GM18951 (cell line): Measurements from ENCODE around the gene NFIL3.

Experiments
- POLR2A ChIP-seq: IDR thresholded peaks from 4 replicates; pipeline ENCODE4 v1.6.1; 2011; ENCODE audit warnings: mild to moderate bottlenecking; ENCODE audit not compliant: insufficient read length, insufficient read depth; ENCODE audit errors: extremely low read depth
- in situ Hi-C: fragments of 300-500 bp; cut with MboI; formaldehyde crosslinking; loops from one replicate; pipeline ENCODE4 v1.12.0; 2022; ENCODE audit warnings: low sequenced_read_pairs, mixed read lengths, inconsistent platforms; ENCODE audit not compliant: unreplicated experiment

NFIL3 gene

GRCh38 chr9:91428436-91428835 is 4.8 kb upstream of the NFIL3 start:
- in situ Hi-C loops = loop anchor here (5.0 to 25.0 kb wide), 2 partner anchors 391 to 511 kb away; no protein-coding TSS in a partner anchor
- no peak for TF ChIP-seq POLR2A

- in situ Hi-C loops = loop anchor here (5.0 to 25.0 kb wide), 2 partner anchors 391 to 511 kb away; no protein-coding TSS in a partner anchor
- no peak for TF ChIP-seq POLR2A
Measured at GRCh38 chr9:91427873-91428272, 4.2 kb upstream of the NFIL3 start.

GRCh38 chr9:91426123-91426745 is 2.6 kb upstream of the NFIL3 start:
- no peak for TF ChIP-seq POLR2A
- in situ Hi-C loops = loop anchor here (5.0 to 25.0 kb wide), 2 partner anchors 389 to 509 kb away; no protein-coding TSS in a partner anchor

GRCh38 chr9:91425271-91425670 is 1.6 kb upstream of the NFIL3 start:
- in situ Hi-C loops = loop anchor here (5.0 to 25.0 kb wide), 2 partner anchors 388 to 508 kb away; no protein-coding TSS in a partner anchor
- no peak for TF ChIP-seq POLR2A

- TF ChIP-seq POLR2A = no peak
- in situ Hi-C loops = loop anchor here (5.0 to 25.0 kb wide), 2 partner anchors 387 to 507 kb away; no protein-coding TSS in a partner anchor
Measured at GRCh38 chr9:91424403-91425176, 958 bp upstream of the NFIL3 start.

- no peak for TF ChIP-seq POLR2A
- in situ Hi-C loops = no loop called here
Measured at GRCh38 chr9:91422758-91423711, 597 bp downstream of the NFIL3 start.

GRCh38 chr9:91421971-91422757 is 1.5 kb downstream of the NFIL3 start:
- no peak for TF ChIP-seq POLR2A
- in situ Hi-C loops = no loop called here

GRCh38 chr9:91421128-91421765 is 2.4 kb downstream of the NFIL3 start:
- in situ Hi-C loops = no loop called here
- TF ChIP-seq POLR2A = no peak

GRCh38 chr9:91420501-91421127 is 3.0 kb downstream of the NFIL3 start:
- no peak for TF ChIP-seq POLR2A
- in situ Hi-C loops = no loop called here

GRCh38 chr9:91419222-91420191 is 4.1 kb downstream of the NFIL3 start:
- no peak for TF ChIP-seq POLR2A
- in situ Hi-C loops = no loop called here
